IMR-90 (cell line): ENCODE data around the gene LAMA3.

Source experiments
- CEBPB ChIP-seq: IDR thresholded peaks from 2 replicates; pipeline ENCODE4 v1.6.1; 2012; ENCODE audit warnings: low read depth, low read length, improper control_type of control experiment
- CHD1 ChIP-seq: IDR thresholded peaks from 2 replicates; pipeline ENCODE4 v1.6.1; 2012; ENCODE audit warnings: low read depth, low read length, improper control_type of control experiment
- FOS ChIP-seq: fragments of 150-350 bp; IDR thresholded peaks from 2 replicates; pipeline ENCODE4 v1.6.1; 2016; ENCODE audit warnings: low read depth, low read length
- MAFK ChIP-seq: IDR thresholded peaks from 2 replicates; pipeline ENCODE4 v1.6.1; 2012; ENCODE audit warnings: low read depth, low read length, improper control_type of control experiment
- MAZ ChIP-seq: IDR thresholded peaks from 2 replicates; pipeline ENCODE4 v1.6.1; 2012; ENCODE audit warnings: low read depth, mild to moderate bottlenecking, low read length, improper control_type of control experiment, moderate library complexity, borderline replicate concordance
- NFE2L2 ChIP-seq: fragments of 150-350 bp; IDR thresholded peaks from 2 replicates; pipeline ENCODE4 v1.6.1; 2016; ENCODE audit warnings: low read depth, mild to moderate bottlenecking, low read length
- POLR2A ChIP-seq: IDR thresholded peaks from 2 replicates; pipeline ENCODE4 v1.6.1; 2012; ENCODE audit warnings: mild to moderate bottlenecking, low read depth, low read length
- RAD21 ChIP-seq: IDR thresholded peaks from 2 replicates; pipeline ENCODE4 v1.6.1; 2012; ENCODE audit warnings: low read length, improper control_type of control experiment
- RCOR1 ChIP-seq: IDR thresholded peaks from 2 replicates; pipeline ENCODE4 v1.6.1; 2012; ENCODE audit warnings: mild to moderate bottlenecking, low read length, improper control_type of control experiment; ENCODE audit not compliant: insufficient replicate concordance
- SMC3 ChIP-seq: fragments of 150-350 bp; IDR thresholded peaks from 2 replicates; pipeline ENCODE4 v1.6.1; 2016; ENCODE audit warnings: low read depth, mild to moderate bottlenecking, antibody characterized with exemption, low read length, moderate library complexity
- TF ChIP-seq, protein P1 (sequence below): conservative IDR thresholded peaks from 2 replicates; pipeline ENCODE4 v1.5.1; 2012; ENCODE audit warnings: mild to moderate bottlenecking, low read depth, low read length, improper control_type of control experiment
- TF ChIP-seq, protein P2 (sequence below): fragments of 150-350 bp; IDR thresholded peaks from 2 replicates; pipeline ENCODE4 v1.6.1; 2017; ENCODE audit warnings: mild to moderate bottlenecking, antibody characterized with exemption, low read length, low read depth

DNA sequence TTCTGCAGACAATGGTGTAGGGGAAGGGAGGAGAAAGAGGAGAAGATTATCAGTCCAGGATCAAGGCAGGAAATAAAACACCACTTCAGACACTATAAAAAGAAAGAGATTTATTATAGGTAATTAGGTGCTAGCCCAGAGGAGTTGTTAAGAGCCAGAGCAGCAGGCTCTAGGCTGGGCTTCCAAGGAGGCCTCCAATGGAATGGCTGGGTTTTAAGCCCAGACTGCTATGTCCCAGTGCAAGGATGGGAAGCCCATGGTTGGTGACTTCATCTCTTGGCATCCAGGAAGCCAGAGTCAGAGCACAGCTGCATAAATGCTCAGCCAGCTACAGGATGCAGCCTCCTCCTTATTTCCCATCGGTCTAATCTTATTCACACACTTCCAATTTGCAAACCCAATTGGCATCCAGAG, 95.6 kb downstream of the LAMA3 start:
- TF ChIP-seq RCOR1 (no peak), POLR2A (no peak), CHD1 (no peak), CEBPB (no peak), FOS (no peak), SMC3 (no peak), NFE2L2 (no peak), RAD21 (no peak), MAZ (no peak), MAFK (no peak)
- TF ChIP-seq, protein P1, sequence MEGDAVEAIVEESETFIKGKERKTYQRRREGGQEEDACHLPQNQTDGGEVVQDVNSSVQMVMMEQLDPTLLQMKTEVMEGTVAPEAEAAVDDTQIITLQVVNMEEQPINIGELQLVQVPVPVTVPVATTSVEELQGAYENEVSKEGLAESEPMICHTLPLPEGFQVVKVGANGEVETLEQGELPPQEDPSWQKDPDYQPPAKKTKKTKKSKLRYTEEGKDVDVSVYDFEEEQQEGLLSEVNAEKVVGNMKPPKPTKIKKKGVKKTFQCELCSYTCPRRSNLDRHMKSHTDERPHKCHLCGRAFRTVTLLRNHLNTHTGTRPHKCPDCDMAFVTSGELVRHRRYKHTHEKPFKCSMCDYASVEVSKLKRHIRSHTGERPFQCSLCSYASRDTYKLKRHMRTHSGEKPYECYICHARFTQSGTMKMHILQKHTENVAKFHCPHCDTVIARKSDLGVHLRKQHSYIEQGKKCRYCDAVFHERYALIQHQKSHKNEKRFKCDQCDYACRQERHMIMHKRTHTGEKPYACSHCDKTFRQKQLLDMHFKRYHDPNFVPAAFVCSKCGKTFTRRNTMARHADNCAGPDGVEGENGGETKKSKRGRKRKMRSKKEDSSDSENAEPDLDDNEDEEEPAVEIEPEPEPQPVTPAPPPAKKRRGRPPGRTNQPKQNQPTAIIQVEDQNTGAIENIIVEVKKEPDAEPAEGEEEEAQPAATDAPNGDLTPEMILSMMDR, result no peak
- TF ChIP-seq, protein P2, sequence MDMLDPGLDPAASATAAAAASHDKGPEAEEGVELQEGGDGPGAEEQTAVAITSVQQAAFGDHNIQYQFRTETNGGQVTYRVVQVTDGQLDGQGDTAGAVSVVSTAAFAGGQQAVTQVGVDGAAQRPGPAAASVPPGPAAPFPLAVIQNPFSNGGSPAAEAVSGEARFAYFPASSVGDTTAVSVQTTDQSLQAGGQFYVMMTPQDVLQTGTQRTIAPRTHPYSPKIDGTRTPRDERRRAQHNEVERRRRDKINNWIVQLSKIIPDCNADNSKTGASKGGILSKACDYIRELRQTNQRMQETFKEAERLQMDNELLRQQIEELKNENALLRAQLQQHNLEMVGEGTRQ, result no peak
